GM12801 (cell line): Measurements from ENCODE around the gene RSPO3.

Experiments
- CTCF ChIP-seq: IDR thresholded peaks from one replicate; pipeline ENCODE4 v1.5.1; 2011; ENCODE audit warnings: control low read depth; ENCODE audit not compliant: insufficient read length; ENCODE audit errors: extremely low read depth

Gene RSPO3

GRCh38 chr6:127215931-127216330, 97.5 kb downstream of the RSPO3 start:
- no peak for TF ChIP-seq CTCF

- TF ChIP-seq CTCF = no peak
Measured at GRCh38 chr6:127216810-127217789, 98.6 kb downstream of the RSPO3 start.

- no peak for TF ChIP-seq CTCF
Measured at GRCh38 chr6:127219869-127220268, 101.4 kb downstream of the RSPO3 start.

GRCh38 chr6:127221201-127221600, 102.7 kb downstream of the RSPO3 start:
- no peak for TF ChIP-seq CTCF

GRCh38 chr6:127222418-127222817, 103.9 kb downstream of the RSPO3 start:
- TF ChIP-seq CTCF = no peak

GRCh38 chr6:127225497-127225896, 107.0 kb downstream of the RSPO3 start:
- no peak for TF ChIP-seq CTCF

- TF ChIP-seq CTCF = no peak
Measured at GRCh38 chr6:127243501-127243900, 125.0 kb downstream of the RSPO3 start.
